H9 (cell line): Measurements from ENCODE around the gene RNPEPL1. TPM values are rescaled to one million over a fixed set of nuclear protein-coding genes. Genes with fewer than 3 reads are reported as not detected.

ENCODE experiments used
- DNase-seq: peaks from one replicate; pipeline ENCODE4 v3.0.0-alpha.2; 2017
- H2AFZ ChIP-seq: one replicate; pipeline ENCODE4 v1.6.1; 2013; ENCODE audit warnings: mild to moderate bottlenecking, low read length, control low read depth, moderate library complexity
- H2AK5ac ChIP-seq: 2 replicates; pipeline ENCODE4 v1.6.1; 2013; ENCODE audit warnings: low read length, control low read depth, mixed read lengths; ENCODE audit not compliant: insufficient read length
- H2BK120ac ChIP-seq: one replicate; pipeline ENCODE4 v1.6.1; 2013; ENCODE audit warnings: low read depth, mild to moderate bottlenecking, low read length, control low read depth, inconsistent platforms; ENCODE audit not compliant: poor library complexity, severe bottlenecking
- H2BK12ac ChIP-seq: 2 replicates; pipeline ENCODE4 v1.6.1; 2013; ENCODE audit warnings: low read length, control low read depth, mixed read lengths, low read depth; ENCODE audit not compliant: insufficient read length
- H2BK15ac ChIP-seq: 2 replicates; pipeline ENCODE4 v1.6.1; 2013; ENCODE audit warnings: low read depth, low read length, control low read depth
- H2BK20ac ChIP-seq: one replicate; pipeline ENCODE4 v1.6.1; 2013; ENCODE audit warnings: low read depth, mild to moderate bottlenecking, low read length, control low read depth, inconsistent platforms; ENCODE audit not compliant: poor library complexity, severe bottlenecking
- H2BK5ac ChIP-seq: 2 replicates; pipeline ENCODE4 v1.6.1; 2013; ENCODE audit warnings: low read length, control low read depth, mixed read lengths; ENCODE audit not compliant: insufficient read length
- H3K14ac ChIP-seq: 2 replicates; pipeline ENCODE4 v1.6.1; 2013; ENCODE audit warnings: low read length, control low read depth; ENCODE audit not compliant: insufficient read depth
- H3K18ac ChIP-seq: 2 replicates; pipeline ENCODE4 v1.6.1; 2013; ENCODE audit warnings: low read depth, mild to moderate bottlenecking, mixed read lengths, low read length, control low read depth; ENCODE audit not compliant: insufficient read length
- H3K23ac ChIP-seq: 2 replicates; pipeline ENCODE4 v1.6.1; 2013; ENCODE audit warnings: low read length, control low read depth, mixed read lengths, low read depth; ENCODE audit not compliant: insufficient read length
- H3K23me2 ChIP-seq: 2 replicates; pipeline ENCODE4 v1.6.1; 2013; ENCODE audit warnings: low read depth, mild to moderate bottlenecking, mixed read lengths, low read length, control low read depth; ENCODE audit not compliant: insufficient read length, poor library complexity, severe bottlenecking
- H3K27ac ChIP-seq: 2 replicates; pipeline ENCODE4 v1.5.1; 2013; ENCODE audit warnings: low read length, control low read depth, mixed read lengths, low read depth; ENCODE audit not compliant: insufficient read length
- H3K27me3 ChIP-seq: 2 replicates; pipeline ENCODE4 v1.6.1; 2013; ENCODE audit warnings: low read length, control low read depth, inconsistent platforms; ENCODE audit not compliant: insufficient read depth
- H3K4ac ChIP-seq: 2 replicates; pipeline ENCODE4 v1.6.1; 2013; ENCODE audit warnings: low read depth, mild to moderate bottlenecking, control low read depth, inconsistent platforms, low read length, moderate library complexity
- H3K4me1 ChIP-seq: 2 replicates; pipeline ENCODE4 v1.6.1; 2013; ENCODE audit warnings: low read length, control low read depth, inconsistent platforms; ENCODE audit not compliant: insufficient read depth
- H3K4me2 ChIP-seq: 2 replicates; pipeline ENCODE4 v1.6.1; 2013; ENCODE audit warnings: low read length, control low read depth, mixed read lengths; ENCODE audit not compliant: insufficient read length, insufficient read depth
- H3K56ac ChIP-seq: 2 replicates; pipeline ENCODE4 v1.6.1; 2013; ENCODE audit warnings: low read depth, mild to moderate bottlenecking, mixed read lengths, low read length, control low read depth; ENCODE audit not compliant: insufficient read length
- H3K79me1 ChIP-seq: 2 replicates; pipeline ENCODE4 v1.6.1; 2013; ENCODE audit warnings: low read depth, mild to moderate bottlenecking, moderate library complexity, low read length, control low read depth, inconsistent platforms; ENCODE audit not compliant: insufficient read depth, poor library complexity, severe bottlenecking
- H3K79me2 ChIP-seq: 2 replicates; pipeline ENCODE4 v1.6.1; 2013; ENCODE audit warnings: low read length, control low read depth, inconsistent platforms; ENCODE audit not compliant: insufficient read depth
- H3K9ac ChIP-seq: 2 replicates; pipeline ENCODE4 v1.6.1; 2013; ENCODE audit warnings: low read length, control low read depth, mixed read lengths; ENCODE audit not compliant: insufficient read length; ENCODE audit errors: extremely low read depth
- H3K9me3 ChIP-seq: one replicate; pipeline ENCODE4 v1.6.1; 2013; ENCODE audit warnings: low read depth, low read length, inconsistent platforms; ENCODE audit not compliant: control insufficient read depth
- H3T11ph ChIP-seq: one replicate; pipeline ENCODE4 v1.6.1; 2013; ENCODE audit warnings: mild to moderate bottlenecking, low read length, control low read depth, inconsistent platforms
- H4K20me1 ChIP-seq: one replicate; pipeline ENCODE4 v1.6.1; 2013; ENCODE audit not compliant: control insufficient read depth, insufficient read length, insufficient read depth
- H4K5ac ChIP-seq: 2 replicates; pipeline ENCODE4 v1.6.1; 2013; ENCODE audit warnings: low read depth, mild to moderate bottlenecking, mixed read lengths, low read length, control low read depth; ENCODE audit not compliant: insufficient read length
- H4K8ac ChIP-seq: replicated peaks from 2 replicates; pipeline ENCODE4 v1.6.1; 2013; ENCODE audit warnings: low read length, control low read depth, mixed read lengths, low read depth; ENCODE audit not compliant: insufficient read length
- H4K91ac ChIP-seq: 2 replicates; pipeline ENCODE4 v1.6.1; 2013; ENCODE audit warnings: low read depth, mild to moderate bottlenecking, moderate library complexity, mixed read lengths, low read length, control low read depth; ENCODE audit not compliant: insufficient read length
- H3K27ac Mint-ChIP-seq, 3 experiments: 2 replicates in 2 of 3; 3 replicates in 1 of 3; pipeline ENCODE4 v1.8.0; 2020 to 2021; ENCODE audit warnings: mixed read lengths in 3 of 3, mild to moderate bottlenecking in 1 of 3, moderate library complexity in 1 of 3
- H3K27me3 Mint-ChIP-seq: 2 replicates; pipeline ENCODE4 v1.8.0; 2021; ENCODE audit warnings: low read depth, mild to moderate bottlenecking, moderate library complexity, mixed read lengths
- H3K36me3 Mint-ChIP-seq, 3 experiments: 2 replicates in 2 of 3; 3 replicates in 1 of 3; pipeline ENCODE4 v1.8.0; 2020 to 2021; ENCODE audit warnings: low read depth in 3 of 3, mixed read lengths in 3 of 3; ENCODE audit not compliant: insufficient read depth in 1 of 3
- H3K4me1 Mint-ChIP-seq, 2 experiments: 2 replicates each; pipeline ENCODE4 v1.8.0; 2020; ENCODE audit warnings: mixed read lengths in 2 of 2
- H3K4me3 Mint-ChIP-seq, 2 experiments: 2 replicates in 1 of 2; 3 replicates in 1 of 2; pipeline ENCODE4 v1.8.0; 2020 to 2021; ENCODE audit warnings: mild to moderate bottlenecking in 2 of 2, mixed read lengths in 2 of 2, moderate library complexity in 1 of 2
- H3K9me3 Mint-ChIP-seq, 2 experiments: 2 replicates in 1 of 2; 3 replicates in 1 of 2; pipeline ENCODE4 v1.8.0; 2020; ENCODE audit warnings: mild to moderate bottlenecking in 2 of 2, mixed read lengths in 2 of 2, moderate library complexity in 1 of 2
- WGBS: extraction: QIAGEN DNeasy Blood & Tissue Kit; methylation state at CpG from one replicate; pipeline ENCODE4 v1.1.7; 2013; ENCODE audit warnings: missing lambda C conversion rate, low lambda C conversion rate, mixed read lengths; ENCODE audit not compliant: insufficient read length; ENCODE audit errors: extremely low coverage; 5-methylcytosine and 5-hydroxymethylcytosine counted together
- total RNA-seq: library from RNA; stranded (reverse); gene quantifications from 2 replicates; pipeline ENCODE4 v1.2.1, GENCODE V29; 2021
- TF ChIP-seq, protein P1 (sequence below): fragments of 200-600 bp; sonication (generic); conservative IDR thresholded peaks from 3 replicates; pipeline ENCODE4 v1.8.0; 2021; ENCODE audit warnings: antibody characterized with exemption, mild to moderate bottlenecking

The RNPEPL1 gene
- total RNA-seq, 1 experiment from 2014 or later = 22.5 TPM

DNA sequence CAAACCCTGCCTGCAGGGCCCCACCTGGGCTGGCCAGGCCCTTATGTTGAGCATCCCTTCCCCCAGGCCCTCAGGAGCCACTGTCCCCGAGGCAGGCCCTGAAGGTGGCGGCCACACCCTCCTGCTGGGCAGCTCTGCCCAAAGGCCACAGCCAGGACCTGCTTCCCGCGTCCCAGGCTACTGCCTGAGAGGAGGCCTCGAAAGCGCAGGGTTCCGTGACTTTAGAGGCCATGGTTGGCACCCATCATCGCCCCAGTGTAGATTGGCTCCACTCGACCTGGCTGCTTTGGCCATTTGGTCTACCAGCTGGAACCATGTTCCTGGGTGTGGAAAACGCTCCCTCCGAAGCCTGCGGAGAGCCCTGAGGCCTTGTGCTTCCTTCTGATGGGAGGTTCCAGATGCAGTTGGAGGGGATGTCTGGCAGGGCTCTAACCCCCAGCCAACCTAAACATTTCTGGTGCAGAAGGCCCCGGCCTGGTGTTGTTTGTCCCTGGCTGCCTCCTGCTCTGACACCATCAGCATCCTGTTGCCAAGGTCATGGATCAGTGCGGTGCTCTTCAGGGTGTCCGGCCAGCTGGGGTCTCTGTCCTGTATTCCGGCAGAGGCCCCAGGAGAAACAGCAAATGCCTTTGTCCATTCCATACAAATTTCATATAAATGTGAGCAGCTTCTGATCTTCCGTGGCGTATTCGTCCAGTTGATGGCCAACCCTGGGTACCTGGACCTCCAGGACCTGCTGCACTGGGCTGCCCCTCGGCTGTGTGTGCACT, 33.0 kb downstream of the RNPEPL1 start:
- Histone ChIP-seq H3K4ac (no peak overlapping the region), H4K91ac (no peak overlapping the region), H2BK15ac (no peak overlapping the region), H2AFZ (no peak overlapping the region), H3K14ac (no peak overlapping the region), H3K9me3 (no peaks in the 10 kb centered on the region), H3K4me1 (no peaks in the 10 kb centered on the region), H3K56ac (no peak overlapping the region), H4K20me1 (no peaks in the 10 kb centered on the region), H3K23me2 (no peaks in the 10 kb centered on the region), H2BK120ac (no peak overlapping the region), H2BK12ac (no peak overlapping the region), H3K27ac (no peak overlapping the region), H4K8ac (no peak overlapping the region), H3T11ph (no peak overlapping the region), H3K23ac (no peak overlapping the region), H2BK5ac (no peak overlapping the region), H2AK5ac (no peak overlapping the region), H3K79me1 (no peaks in the 10 kb centered on the region), H3K9ac (no peak overlapping the region), H3K4me2 (no peak overlapping the region), H2BK20ac (no peak overlapping the region), H3K27me3 (no peaks in the 10 kb centered on the region), H3K79me2 (no peaks in the 10 kb centered on the region), H3K18ac (no peak overlapping the region), H4K5ac (no peak overlapping the region)
- TF ChIP-seq, protein P1, sequence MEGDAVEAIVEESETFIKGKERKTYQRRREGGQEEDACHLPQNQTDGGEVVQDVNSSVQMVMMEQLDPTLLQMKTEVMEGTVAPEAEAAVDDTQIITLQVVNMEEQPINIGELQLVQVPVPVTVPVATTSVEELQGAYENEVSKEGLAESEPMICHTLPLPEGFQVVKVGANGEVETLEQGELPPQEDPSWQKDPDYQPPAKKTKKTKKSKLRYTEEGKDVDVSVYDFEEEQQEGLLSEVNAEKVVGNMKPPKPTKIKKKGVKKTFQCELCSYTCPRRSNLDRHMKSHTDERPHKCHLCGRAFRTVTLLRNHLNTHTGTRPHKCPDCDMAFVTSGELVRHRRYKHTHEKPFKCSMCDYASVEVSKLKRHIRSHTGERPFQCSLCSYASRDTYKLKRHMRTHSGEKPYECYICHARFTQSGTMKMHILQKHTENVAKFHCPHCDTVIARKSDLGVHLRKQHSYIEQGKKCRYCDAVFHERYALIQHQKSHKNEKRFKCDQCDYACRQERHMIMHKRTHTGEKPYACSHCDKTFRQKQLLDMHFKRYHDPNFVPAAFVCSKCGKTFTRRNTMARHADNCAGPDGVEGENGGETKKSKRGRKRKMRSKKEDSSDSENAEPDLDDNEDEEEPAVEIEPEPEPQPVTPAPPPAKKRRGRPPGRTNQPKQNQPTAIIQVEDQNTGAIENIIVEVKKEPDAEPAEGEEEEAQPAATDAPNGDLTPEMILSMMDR = no peak
- Mint-ChIP-seq H3K4me3 (no peak overlapping the region), H3K27ac (no peak overlapping the region; a peak in 1 of 7 replicates), H3K36me3 (peaks cover 0 to 7% (median 0%) of the 10 kb centered on the region in 3 experiments; a peak in 2 of 7 replicates), H3K27me3 (no peaks in the 10 kb centered on the region; the same call in 1 of the 2 replicates), H3K9me3 (no peaks in the 10 kb centered on the region), H3K4me1 (no peaks in the 10 kb centered on the region; a peak in 1 of 4 replicates)
- WGBS = no CpG with 5 or more reads among the region's 20 CpGs
- no peak for DNase-seq
